Measurements from ENCODE around the gene U2AF2. TPM values are rescaled to one million over a fixed set of nuclear protein-coding genes. Genes with fewer than 3 reads are reported as not detected.

The U2AF2 gene
- total RNA-seq, 1 experiment from 2014 or later = 411 TPM

- Histone ChIP-seq H3K4me1 (ENCODE audit: insufficient read depth, low read length, poor library complexity, severe bottlenecking) (no peaks in the 10 kb centered on the region), H3K9me3 (ENCODE audit: low read depth, low read length, poor library complexity, severe bottlenecking) (no peaks in the 10 kb centered on the region), H3K27ac (ENCODE audit: low read depth, low read length, poor library complexity, severe bottlenecking) (no peak overlapping the region), H3K27me3 (replicated peaks; ENCODE audit: insufficient read depth, low read depth, low read length, poor library complexity) (no peaks in the 10 kb centered on the region), H3K4me3 (ENCODE audit: low read depth, low read length, poor library complexity, severe bottlenecking) (no peak overlapping the region), H3K36me3 (ENCODE audit: insufficient read depth, low read length, poor library complexity, severe bottlenecking) (peaks cover 35% of the 10 kb centered on the region)
- POLR2A ChIA-PET (ENCODE audit: low non-redundant PET) = no interaction called here
- DNase-seq (ENCODE audit: low spot score) = no peak
- BruUV-seq (replicated peaks) = no TSS peak
- intact Hi-C loops (cut with micrococcal nuclease; ENCODE audit: unreplicated experiment) = no loop called here
- CTCF ChIA-PET = interaction anchor here (0.6 kb wide), 1 partner anchor 32 kb away, joined by 3 read pairs; no protein-coding TSS in a partner anchor
- TF ChIP-seq EZH2 (IDR thresholded peaks at IDR 0.05; ENCODE audit: borderline replicate concordance, low read depth, low read length, poor library complexity, severe bottlenecking) = no peak
- TF ChIP-seq CTCF (conservative IDR thresholded peaks at IDR 0.05; ENCODE audit: low read depth, low read length) = no peak
These were observed 30.3 kb downstream of the U2AF2 start for GRCh38 chr19:55684946-55685681.

GRCh38 chr19:55685776-55686175 lies 30.9 kb downstream of the U2AF2 start:
- DNase-seq (ENCODE audit: low spot score) = no peak
- TF ChIP-seq CTCF (conservative IDR thresholded peaks at IDR 0.05; ENCODE audit: low read depth, low read length) (no peak), EZH2 (IDR thresholded peaks at IDR 0.05; ENCODE audit: borderline replicate concordance, low read depth, low read length, poor library complexity, severe bottlenecking) (no peak)

GRCh38 chr19:55686311-55687050 lies 31.6 kb downstream of the U2AF2 start:
- no peak for DNase-seq (ENCODE audit: low spot score)
- CTCF ChIA-PET = no interaction called here
- POLR2A ChIA-PET (ENCODE audit: low non-redundant PET) = no interaction called here
- intact Hi-C loops (cut with micrococcal nuclease; ENCODE audit: unreplicated experiment) = no loop called here
- Histone ChIP-seq H3K9me3 (ENCODE audit: low read depth, low read length, poor library complexity, severe bottlenecking) (no peaks in the 10 kb centered on the region), H3K36me3 (ENCODE audit: insufficient read depth, low read length, poor library complexity, severe bottlenecking) (peaks cover 30% of the 10 kb centered on the region), H3K27ac (ENCODE audit: low read depth, low read length, poor library complexity, severe bottlenecking) (no peak overlapping the region), H3K4me3 (ENCODE audit: low read depth, low read length, poor library complexity, severe bottlenecking) (no peak overlapping the region), H3K27me3 (replicated peaks; ENCODE audit: insufficient read depth, low read depth, low read length, poor library complexity) (no peaks in the 10 kb centered on the region), H3K4me1 (ENCODE audit: insufficient read depth, low read length, poor library complexity, severe bottlenecking) (no peaks in the 10 kb centered on the region)
- BruUV-seq (replicated peaks) = no TSS peak
- TF ChIP-seq CTCF (conservative IDR thresholded peaks at IDR 0.05; ENCODE audit: low read depth, low read length) (no peak), EZH2 (IDR thresholded peaks at IDR 0.05; ENCODE audit: borderline replicate concordance, low read depth, low read length, poor library complexity, severe bottlenecking) (no peak)

More at GRCh38 chr19:55685776-55686175, 30.9 kb downstream of the U2AF2 start:
- H3K4me3 ChIP-seq (ENCODE audit: low read depth, low read length, poor library complexity, severe bottlenecking) = no peak overlapping the region
- H3K27me3 ChIP-seq (replicated peaks; ENCODE audit: insufficient read depth, low read depth, low read length, poor library complexity) = no peaks in the 10 kb centered on the region
- intact Hi-C loops (cut with micrococcal nuclease; ENCODE audit: unreplicated experiment) = no loop called here
- H3K27ac ChIP-seq (ENCODE audit: low read depth, low read length, poor library complexity, severe bottlenecking) = no peak overlapping the region
- H3K9me3 ChIP-seq (ENCODE audit: low read depth, low read length, poor library complexity, severe bottlenecking) = no peaks in the 10 kb centered on the region
- POLR2A ChIA-PET (ENCODE audit: low non-redundant PET) = no interaction called here
- H3K36me3 ChIP-seq (ENCODE audit: insufficient read depth, low read length, poor library complexity, severe bottlenecking) = peaks cover 35% of the 10 kb centered on the region
- CTCF ChIA-PET = no interaction called here
- BruUV-seq (replicated peaks) = no TSS peak
- H3K4me1 ChIP-seq (ENCODE audit: insufficient read depth, low read length, poor library complexity, severe bottlenecking) = no peaks in the 10 kb centered on the region
